Tongue (tissue), 2 donors: ENCODE measurements around the gene SACS. TPM values are rescaled to one million over a fixed set of nuclear protein-coding genes. Genes with fewer than 3 reads are reported as not detected.
"Not testable (repeated sequence)": the region's sequence is repeated elsewhere in the genome, so short reads cannot be mapped to it uniquely, and the experiment has no call there.

Experiments
- DNase-seq: peaks from one replicate; pipeline ENCODE4 v3.0.0-alpha.2; 2015
- total RNA-seq: library from RNA; depleted of rRNA; stranded (reverse); fragments of >200 nt; gene quantifications from one replicate; pipeline ENCODE4 v1.2.3, GENCODE V29; 2014

SACS gene
- total RNA-seq, 1 donor from 2014 or later = 276 TPM

DNA sequence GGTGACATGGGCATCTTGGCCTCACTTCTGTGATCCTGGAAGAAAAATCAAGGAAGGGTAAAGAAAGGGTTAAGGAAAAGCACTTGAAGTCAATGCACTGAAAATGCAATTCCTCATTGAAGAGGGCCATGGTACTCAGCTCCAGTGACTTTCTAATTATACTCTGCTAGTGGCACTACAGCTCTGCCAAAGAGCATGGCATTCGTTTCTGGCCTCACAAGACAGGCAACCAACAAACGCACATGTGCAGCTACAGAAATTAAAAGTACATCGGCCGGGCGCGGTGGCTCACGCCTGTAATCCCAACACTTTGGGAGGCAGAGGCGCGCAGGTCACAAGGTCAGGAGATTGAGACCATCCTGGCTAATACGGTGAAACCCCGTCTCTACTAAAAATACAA is 21.8 kb downstream of the SACS start:
- peak; percentile 55 for DNase-seq

GRCh38 chr13:23411220-23411619 is 22.3 kb downstream of the SACS start:
- DNase-seq = no peak

DNA sequence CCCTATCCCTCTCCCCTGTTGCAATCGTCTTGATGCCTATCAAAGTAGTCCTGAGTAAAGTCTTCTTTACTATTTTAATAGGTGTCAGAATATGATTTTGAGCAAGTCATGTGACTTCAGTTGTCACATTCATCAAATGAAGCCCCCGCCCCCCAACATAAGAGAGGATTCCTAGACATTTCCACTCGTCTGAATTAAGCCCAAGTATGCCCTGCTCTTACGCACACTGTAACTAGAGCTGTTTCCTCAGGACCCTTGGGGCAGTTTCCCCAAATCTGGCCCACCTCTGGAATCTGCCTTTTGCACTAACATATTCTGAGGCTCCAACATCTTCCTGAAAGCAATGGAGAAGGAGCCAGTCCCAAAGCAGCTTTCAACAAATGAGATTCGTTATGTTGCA is 25.5 kb downstream of the SACS start:
- DNase-seq = no peak

DNA sequence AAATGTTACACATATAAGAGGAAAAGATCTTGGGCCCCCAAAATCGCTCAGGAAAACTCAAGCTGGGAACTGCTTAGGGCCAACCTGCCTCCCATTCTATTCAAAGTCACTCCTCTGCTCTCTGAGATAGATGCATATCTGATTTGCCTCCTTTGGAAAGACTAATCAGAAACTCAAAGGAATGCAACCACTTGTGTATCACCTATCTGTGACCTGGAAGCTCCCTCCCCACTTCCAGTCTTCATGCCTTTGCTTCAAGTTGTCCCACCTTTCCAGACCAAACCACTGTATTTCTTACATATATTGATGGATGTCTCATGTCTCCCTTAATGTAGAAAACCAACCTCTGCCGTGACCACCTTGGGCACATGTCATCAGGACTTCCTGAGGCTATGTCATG is 32.3 kb downstream of the SACS start:
- DNase-seq = not testable (repeated sequence)

DNA sequence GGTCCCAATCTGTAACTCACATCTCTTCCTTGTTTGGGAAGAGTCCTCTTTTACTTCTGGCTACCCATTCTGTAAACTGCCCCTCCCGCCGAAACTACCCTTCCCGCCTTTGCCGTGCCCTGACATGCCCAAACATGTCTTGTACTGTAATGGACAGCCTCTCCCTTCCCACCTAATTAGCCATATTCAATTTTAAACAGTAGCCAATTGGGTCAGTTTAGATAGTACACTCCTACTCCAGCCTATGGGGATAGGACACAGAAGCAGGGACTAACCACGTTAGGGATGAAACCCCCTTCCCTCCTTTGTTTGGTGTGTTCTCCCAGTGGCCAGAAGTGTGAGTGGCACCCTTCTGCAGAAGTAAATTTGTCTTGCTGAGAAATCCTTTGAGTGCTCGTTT is 34.2 kb downstream of the SACS start:
- DNase-seq = no peak

DNA sequence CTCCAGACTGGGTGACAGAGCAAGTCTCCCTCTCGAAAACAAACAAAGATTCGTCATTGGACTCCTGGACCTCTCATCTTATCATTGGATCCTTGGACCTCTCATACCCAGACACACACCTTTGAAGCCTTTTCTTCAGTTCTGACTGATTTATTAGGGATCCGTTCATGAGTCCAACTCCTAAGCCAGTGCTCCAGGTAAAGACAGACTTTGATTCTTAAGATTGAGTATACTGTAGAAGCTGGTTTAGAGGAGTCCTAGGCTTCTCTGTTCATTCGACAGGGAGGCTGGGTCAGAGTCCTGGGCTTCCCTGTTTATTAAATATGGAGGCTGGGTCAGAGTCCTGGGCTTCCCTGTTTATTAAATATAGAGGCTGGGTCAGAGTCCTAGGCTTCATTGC is 38.7 kb downstream of the SACS start:
- DNase-seq = no peak

DNA sequence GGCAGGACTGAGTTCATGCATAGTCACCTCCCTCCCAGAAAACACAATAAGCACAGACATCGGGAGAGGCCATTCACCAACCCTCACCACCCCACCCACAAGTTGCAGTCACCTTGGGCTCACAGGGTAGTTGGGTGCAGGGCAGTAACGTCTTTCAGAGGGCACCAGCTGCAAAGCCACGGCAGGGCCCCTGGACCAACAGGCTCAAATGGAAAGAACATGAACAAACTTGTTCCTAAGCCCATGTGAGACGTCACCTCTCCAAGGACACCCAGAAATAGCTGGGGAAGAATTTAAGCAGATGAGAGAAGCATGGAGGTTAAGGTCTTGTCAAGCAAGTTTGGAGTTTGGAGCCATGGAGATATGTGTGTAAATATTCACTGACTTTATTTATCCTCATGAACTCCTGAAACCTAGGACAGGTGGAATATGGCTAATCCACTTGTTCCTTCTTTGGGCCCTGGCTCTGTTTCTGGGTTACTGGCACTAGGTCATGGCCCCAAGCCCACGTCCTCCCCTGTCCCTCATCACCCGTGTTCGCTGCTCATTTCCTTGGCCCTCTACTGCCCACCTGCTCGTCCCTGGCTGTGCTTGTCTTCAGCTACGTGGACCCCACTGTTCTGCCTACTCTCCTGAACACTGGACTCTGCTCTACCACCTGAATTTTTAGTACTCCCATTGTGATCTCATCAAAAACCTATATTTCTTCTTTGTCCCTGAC is 40.4 kb downstream of the SACS start:
- peak; percentile 45 for DNase-seq

- no peak for DNase-seq
These were observed 41.2 kb downstream of the SACS start for GRCh38 chr13:23392313-23392712.

DNA sequence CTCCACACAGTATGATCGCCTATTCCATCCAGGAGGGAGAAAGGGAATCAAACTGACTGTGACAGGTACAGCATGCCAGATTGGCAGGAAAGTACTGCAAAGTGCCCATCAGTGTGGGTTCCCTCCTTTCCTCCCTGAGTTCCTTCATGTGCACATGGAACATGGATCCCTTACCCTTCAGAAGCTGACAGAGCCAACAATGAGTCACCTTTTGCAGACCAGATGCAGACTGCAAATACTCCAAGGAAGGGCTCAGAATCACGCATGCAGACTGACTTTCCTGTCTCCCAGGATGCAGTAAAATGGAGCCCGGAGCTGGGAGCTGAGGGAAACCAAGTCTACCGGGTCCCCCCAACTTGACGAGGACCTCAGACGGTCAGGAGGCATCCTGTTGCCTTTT is 41.8 kb downstream of the SACS start:
- no peak for DNase-seq

DNA sequence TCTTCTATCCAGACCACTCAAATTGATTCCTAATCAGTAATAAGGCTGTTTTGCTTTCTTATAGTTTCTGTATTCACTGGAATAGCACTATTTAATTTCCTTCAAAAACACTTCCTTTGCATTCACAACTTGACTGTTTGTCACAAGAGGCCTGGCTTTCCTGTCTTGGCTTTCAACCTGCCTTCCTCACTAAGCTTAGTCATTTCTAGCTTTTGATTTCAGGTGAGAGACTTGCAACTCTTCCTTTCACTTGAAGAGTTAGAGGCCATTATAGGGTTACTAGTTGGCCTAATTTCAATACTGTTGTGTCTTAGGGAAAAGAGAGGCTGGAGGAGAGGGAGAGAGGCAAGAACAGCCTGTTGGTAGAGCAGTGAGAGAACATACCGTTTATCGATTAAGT is 47.0 kb downstream of the SACS start:
- DNase-seq = no peak

GRCh38 chr13:23385931-23386330 is 47.6 kb downstream of the SACS start:
- no peak for DNase-seq

- DNase-seq = no peak
These were observed 49.4 kb downstream of the SACS start for GRCh38 chr13:23384111-23384510.

- no peak for DNase-seq
These were observed 50.4 kb downstream of the SACS start for GRCh38 chr13:23383151-23383550.

DNA sequence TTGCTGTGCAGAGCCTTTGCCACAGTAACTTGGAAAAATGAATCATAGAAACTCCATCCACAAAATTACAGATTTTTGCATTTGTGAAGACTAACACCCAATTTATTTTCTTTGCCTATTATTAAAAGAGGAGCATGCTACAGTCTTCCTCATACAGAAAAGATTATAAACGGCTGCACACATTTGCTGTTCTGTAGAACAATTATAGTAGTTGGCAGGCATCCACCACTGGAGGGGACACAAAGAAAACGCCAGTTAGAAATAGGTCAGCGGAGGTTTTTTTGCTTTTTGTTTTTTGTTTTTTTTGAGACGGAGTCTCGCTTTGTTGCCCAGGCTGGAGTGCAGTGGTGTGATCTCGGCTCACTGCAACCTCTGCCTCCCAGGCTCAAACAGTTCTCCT is 51.6 kb downstream of the SACS start:
- DNase-seq = peak; percentile 76

DNA sequence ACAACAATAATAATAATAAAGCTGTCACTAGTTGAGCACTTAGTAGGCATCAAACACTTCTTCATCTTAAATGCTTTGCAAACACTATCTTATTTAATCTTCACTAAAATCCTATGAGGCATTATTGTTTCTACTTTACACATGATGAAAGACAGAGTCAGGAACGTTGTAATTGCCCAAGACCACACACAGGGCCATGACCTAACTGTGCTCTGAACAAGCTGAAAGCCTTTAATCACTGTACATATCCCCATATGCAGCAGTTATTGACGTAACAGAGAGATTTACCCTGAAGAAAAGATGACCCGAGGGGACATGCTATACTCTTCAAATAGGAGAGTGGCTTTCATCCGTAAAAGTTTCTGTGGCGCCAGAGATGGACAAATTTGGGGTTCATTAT is 53.0 kb downstream of the SACS start:
- peak; percentile 53 for DNase-seq

DNA sequence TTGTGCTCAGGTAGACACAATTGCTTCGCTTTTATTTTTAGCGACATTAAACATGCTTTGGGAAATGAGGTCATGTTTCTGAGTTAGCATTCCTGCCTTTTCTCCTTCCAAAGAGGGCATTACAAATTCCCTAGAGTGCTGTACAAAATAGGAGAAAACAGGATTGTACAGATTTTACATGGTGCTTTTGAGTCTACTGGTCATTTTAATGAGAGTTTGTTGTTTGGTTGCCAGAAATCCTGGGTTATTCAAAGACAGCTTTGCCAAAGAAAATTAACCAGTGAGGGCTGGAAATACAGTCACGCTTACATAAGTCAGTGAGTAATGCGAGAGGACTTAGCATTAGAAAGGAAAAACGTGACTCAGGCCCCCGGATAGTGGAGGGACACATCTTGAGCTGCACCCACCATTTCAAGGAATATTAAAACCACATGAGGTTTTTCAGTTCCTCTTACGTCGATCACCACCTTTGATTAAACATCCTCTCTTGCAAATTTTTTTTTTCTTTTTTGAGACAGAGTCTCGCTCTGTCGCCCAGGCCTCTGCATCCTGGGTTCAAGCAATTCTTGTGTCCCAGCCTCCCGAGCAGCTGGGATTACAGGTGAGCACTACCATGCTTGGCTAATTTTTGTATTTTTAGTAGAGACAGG is 55.4 kb downstream of the SACS start:
- DNase-seq = peak; percentile 91

- DNase-seq = peak; percentile 65
These were observed 55.9 kb downstream of the SACS start for GRCh38 chr13:23377579-23377978.

DNA sequence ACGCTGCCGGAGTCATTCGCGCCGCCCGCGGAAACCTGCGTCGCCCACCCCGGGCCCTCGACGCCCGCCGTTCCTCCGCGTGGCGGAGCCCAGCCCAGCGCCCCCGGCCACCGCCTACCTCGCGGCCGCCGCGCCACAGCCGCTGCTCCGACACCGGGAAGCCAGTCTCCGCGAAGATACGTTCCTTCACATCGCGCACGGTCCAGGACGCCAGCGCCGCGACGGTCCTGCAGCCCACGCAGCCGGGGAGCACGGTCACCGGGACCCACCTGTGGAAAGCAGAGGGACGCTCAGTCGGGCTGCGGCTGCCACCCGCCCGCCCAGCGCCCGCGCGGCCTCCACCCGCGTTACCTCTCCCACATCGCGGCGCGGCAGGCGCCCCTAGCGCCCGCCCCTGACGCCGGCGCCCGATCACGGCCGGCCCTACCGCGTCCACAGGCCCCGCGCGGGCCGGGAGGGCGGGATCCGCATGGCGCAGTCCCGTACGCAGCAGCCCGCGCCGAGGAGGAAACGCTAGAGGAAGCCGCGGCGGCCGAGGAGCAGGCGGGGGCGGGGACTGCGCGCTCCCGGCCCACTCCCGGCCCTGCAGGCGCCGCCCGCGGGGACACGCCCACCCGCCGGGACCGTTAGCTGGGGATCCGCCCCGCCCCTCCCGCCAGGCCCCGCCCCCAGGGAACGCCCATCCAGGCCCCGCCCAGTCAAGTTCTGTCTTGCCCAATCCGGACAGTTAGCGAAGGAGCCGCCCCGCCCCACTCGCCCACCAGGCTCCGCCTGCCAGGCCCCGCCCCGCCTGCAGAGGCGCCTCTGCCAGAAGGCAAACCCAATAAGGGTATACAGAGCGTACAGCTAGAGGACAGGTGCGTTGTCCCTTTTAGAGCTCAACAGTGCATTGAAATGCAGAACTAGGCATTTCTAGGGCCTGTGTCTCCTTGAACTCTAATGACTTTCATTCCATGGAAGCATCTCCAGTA is 58.2 kb downstream of the SACS start:
- DNase-seq = peak; percentile 97

GRCh38 chr13:23372264-23372906 is 61.1 kb downstream of the SACS start:
- DNase-seq = no peak

- no peak for DNase-seq
These were observed 65.6 kb downstream of the SACS start for GRCh38 chr13:23367907-23368306.

DNA sequence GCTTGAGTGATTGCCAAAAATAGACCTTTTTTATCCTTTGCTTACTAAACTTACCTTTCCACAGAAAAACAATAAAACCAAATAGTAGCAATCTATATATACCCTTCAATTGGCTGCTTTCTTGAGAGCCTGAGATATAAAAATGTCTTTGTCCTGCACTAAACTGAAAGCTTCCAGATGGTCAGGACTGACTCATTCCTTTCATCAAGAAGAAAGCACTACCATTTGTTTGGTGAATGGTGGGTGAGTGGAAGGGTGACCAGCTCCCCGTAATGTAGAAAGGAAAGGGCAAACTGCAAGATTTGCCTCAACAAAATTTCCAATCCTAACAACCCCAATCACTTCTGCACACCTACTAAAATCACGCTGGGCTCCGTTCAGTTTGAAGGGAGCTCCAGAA is 67.8 kb downstream of the SACS start:
- no peak for DNase-seq

GRCh38 chr13:23359882-23360281 is 73.6 kb downstream of the SACS start:
- DNase-seq = no peak

DNA sequence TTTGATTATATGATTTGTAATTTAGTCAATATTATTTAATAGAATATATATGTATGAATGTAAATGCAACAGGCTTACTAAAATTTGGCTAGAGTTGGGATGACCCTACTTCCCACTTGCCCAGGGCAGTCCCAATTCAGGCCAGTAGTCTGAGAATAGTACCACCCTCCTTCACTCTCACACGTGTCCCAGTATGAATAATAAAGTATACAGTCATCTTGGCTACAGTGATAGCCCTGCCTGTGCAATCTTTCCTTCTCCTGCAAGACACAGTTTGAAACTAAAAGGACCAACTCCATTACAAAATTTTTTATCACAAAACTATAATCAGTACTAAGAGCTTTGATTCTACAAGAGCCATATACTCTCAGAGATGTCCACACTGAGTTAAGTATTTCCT is 76.2 kb downstream of the SACS start:
- DNase-seq = no peak
